GM23338 (cell line): ENCODE results near the gene TMEM234.

Source experiments
- EZH2phosphoT487 ChIP-seq: fragments of 200-600 bp; sonication (generic); IDR thresholded peaks from one replicate; pipeline ENCODE4 v1.8.1; 2018; ENCODE audit warnings: antibody characterized with exemption; ENCODE audit not compliant: unreplicated experiment
- POLR2AphosphoS5 ChIP-seq: IDR thresholded peaks from 2 replicates; pipeline ENCODE4 v1.6.1; 2016; ENCODE audit warnings: antibody characterized with exemption, low read depth
- REST ChIP-seq: IDR thresholded peaks from one replicate; pipeline ENCODE4 v1.6.1; 2018; ENCODE audit warnings: antibody characterized with exemption; ENCODE audit not compliant: unreplicated experiment
- TF ChIP-seq, protein P1 (sequence below), 2 experiments: fragments of 200-600 bp in 1 of 2; sonication (generic) in 1 of 2; conservative IDR thresholded peaks; 2 replicates each; pipeline versions ENCODE4 v1.5.1 to v1.6.1; 2016 to 2017; ENCODE audit warnings: antibody characterized with exemption in 2 of 2, low read depth in 2 of 2, mild to moderate bottlenecking in 2 of 2, moderate library complexity in 1 of 2

GRCh38 chr1:32269744-32270143, 47.6 kb upstream of the TMEM234 start:
- TF ChIP-seq, protein P1, sequence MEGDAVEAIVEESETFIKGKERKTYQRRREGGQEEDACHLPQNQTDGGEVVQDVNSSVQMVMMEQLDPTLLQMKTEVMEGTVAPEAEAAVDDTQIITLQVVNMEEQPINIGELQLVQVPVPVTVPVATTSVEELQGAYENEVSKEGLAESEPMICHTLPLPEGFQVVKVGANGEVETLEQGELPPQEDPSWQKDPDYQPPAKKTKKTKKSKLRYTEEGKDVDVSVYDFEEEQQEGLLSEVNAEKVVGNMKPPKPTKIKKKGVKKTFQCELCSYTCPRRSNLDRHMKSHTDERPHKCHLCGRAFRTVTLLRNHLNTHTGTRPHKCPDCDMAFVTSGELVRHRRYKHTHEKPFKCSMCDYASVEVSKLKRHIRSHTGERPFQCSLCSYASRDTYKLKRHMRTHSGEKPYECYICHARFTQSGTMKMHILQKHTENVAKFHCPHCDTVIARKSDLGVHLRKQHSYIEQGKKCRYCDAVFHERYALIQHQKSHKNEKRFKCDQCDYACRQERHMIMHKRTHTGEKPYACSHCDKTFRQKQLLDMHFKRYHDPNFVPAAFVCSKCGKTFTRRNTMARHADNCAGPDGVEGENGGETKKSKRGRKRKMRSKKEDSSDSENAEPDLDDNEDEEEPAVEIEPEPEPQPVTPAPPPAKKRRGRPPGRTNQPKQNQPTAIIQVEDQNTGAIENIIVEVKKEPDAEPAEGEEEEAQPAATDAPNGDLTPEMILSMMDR (conservative IDR thresholded peaks at IDR 0.05; ENCODE audit: low read depth in 2 of 2): no peak
- TF ChIP-seq REST (no peak), POLR2AphosphoS5 (no peak), EZH2phosphoT487 (no peak)
